Epithelial cell of proximal tubule (primary cell): Measurements from ENCODE around the gene ZCCHC14. TPM values are rescaled to one million over a fixed set of nuclear protein-coding genes. Genes with fewer than 3 reads are reported as not detected.
A peak's percentile ranks its signal among the peaks of the same experiment; 100 is the strongest.

Experiments used
- DNase-seq: peaks from one replicate; pipeline ENCODE4 v3.0.0-alpha.2; 2011; ENCODE audit warnings: low read depth
- H3K4me3 ChIP-seq: 2 replicates; pipeline ENCODE4 v1.5.1; 2011; ENCODE audit warnings: low read depth, mild to moderate bottlenecking, low read length
- total RNA-seq: library from RNA; depleted of rRNA; stranded (reverse); fragments of >200 nt; gene quantifications from 2 replicates; pipeline ENCODE4 v1.2.3, GENCODE V29; 2015
- TF ChIP-seq, protein P1 (sequence below): conservative IDR thresholded peaks from 2 replicates; pipeline ENCODE4 v1.5.1; 2012; ENCODE audit warnings: low read depth, mild to moderate bottlenecking, low read length

Gene ZCCHC14
- total RNA-seq, 1 donor from 2014 or later: 11.8 TPM

DNA sequence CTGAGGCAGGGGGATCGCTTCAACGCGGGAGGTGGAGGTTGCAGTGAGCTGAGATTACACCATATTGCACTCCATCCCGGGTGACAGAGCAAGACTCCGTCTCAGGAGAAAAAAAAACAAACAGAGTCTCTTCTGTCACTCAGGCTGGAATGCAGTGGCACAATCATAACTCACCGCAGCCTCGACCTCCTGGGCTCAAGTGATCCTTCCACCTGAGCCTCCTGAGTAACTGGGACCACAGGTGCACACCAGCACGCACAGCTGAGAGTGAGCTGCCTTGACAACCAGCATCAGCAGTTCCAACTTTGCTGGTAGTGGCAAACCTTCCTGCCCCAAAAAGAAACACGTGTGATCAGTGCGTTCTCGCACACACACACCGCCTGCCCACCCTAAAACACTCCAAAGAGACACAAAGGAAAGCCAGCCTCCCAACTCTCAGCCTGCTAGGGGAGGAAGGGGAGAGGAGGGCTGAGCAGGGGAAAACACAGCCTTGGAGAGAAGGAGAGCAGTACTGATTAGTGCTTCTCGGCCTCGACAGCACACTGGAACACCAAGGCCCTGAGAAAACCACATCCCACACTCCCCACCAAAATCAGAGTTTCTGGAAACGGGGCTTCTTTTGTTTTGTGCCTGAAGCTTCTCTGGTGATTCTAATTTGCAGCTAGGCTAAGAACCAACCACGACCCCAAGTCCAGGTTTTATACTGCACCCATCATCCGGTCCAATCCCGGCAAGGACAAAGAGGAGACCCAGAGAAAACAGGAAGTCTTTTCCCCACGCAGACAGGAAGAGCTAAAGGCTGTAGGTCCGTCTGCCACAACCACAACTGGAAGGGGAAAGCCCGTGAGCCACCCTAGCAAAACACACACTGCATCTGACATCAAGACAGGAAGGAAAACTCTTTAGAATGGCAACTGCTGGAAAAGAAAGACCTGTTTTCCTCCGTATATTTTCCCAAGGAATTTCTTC lies 28.8 kb downstream of the ZCCHC14 start:
- no peak for DNase-seq
- peak overlapping the region; percentile 22 for H3K4me3 ChIP-seq
- TF ChIP-seq, protein P1, sequence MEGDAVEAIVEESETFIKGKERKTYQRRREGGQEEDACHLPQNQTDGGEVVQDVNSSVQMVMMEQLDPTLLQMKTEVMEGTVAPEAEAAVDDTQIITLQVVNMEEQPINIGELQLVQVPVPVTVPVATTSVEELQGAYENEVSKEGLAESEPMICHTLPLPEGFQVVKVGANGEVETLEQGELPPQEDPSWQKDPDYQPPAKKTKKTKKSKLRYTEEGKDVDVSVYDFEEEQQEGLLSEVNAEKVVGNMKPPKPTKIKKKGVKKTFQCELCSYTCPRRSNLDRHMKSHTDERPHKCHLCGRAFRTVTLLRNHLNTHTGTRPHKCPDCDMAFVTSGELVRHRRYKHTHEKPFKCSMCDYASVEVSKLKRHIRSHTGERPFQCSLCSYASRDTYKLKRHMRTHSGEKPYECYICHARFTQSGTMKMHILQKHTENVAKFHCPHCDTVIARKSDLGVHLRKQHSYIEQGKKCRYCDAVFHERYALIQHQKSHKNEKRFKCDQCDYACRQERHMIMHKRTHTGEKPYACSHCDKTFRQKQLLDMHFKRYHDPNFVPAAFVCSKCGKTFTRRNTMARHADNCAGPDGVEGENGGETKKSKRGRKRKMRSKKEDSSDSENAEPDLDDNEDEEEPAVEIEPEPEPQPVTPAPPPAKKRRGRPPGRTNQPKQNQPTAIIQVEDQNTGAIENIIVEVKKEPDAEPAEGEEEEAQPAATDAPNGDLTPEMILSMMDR: no peak

DNA sequence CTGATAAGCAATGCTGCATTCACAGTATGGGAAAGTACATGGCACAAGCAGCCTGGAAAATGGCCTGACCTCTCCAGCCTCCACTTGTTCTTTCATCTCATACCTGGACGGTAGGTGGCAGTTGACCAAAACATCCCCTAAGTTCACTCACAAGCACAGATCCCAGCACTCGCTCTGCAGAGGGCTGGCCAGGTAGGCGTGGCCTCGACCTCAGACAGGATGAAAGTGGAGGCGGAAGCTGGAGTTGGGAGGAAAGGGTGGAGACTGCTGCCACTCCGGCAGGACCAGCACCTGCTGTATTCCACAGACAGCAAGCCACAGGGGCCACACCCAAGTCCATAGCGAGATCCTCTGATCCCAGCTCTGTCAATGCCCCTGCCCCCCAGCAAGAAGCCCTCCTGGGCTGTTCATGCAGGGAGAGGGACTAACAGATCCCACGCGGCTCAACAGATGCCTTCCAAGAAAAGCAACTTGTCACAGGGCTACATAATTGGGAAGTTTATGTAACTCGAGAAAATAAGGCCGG lies 31.3 kb downstream of the ZCCHC14 start:
- peak overlapping the region; percentile 42 for H3K4me3 ChIP-seq
- peak; percentile 65 for DNase-seq
- TF ChIP-seq, protein P1: peak; percentile 71

DNA sequence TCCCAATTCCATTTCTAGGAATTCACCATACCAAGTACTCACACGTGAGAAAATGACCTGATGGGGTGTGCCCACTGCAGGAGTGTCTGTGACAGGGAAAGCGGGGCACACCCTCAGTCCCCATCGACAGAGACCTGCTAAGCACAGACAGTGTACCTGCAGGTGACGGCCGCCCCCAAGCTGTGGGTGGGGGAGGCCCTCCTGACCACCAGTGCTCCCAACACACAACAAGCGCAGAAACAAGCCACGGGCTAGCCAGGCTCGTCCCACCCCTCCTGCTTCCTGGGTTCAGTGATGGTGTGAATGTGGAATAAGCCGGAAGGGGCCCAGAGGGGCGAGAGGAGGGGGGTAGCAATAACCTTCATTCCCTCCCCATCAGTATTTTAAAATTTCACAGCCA lies 31.9 kb downstream of the ZCCHC14 start:
- DNase-seq: no peak
- H3K4me3 ChIP-seq: no peak overlapping the region
- TF ChIP-seq, protein P1: no peak

DNA sequence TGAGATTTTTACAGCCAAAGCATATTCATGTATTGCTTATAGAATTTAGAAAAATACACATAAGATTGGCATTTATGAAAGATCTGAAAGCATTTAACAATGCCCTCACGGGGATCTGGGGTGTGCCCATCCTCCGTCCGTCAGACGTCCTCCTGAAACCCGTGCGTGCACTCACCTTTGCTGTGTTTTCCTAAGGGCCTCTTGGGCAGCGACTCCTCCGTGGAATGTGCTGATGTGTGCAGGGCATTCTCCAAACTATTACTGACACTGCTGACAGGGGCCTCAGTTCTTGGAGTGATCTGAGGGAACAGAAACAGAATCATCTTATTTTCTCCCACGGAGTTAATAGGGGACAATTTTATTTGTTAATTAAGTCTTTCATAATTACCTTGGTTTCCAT lies 33.0 kb downstream of the ZCCHC14 start:
- H3K4me3 ChIP-seq: no peak overlapping the region
- DNase-seq: no peak
- TF ChIP-seq, protein P1: no peak

DNA sequence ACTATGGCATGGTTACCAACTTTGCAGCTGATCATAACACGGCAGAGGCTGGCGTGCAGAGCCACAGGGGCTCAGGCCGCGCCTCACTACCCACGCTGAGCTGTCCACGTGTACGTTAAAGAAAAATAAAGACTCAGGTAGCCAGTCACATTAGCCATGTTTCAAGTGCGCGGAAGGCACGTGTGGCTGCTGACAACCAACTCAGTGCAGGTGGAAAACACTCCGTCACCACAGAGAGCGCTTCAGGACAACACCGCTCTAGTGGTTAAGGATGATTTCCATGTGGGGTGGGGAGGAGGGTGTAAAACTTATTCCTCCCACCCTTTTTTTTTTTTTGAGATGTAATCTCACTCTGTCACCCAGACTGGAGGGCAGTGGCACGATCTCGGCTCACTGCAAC lies 33.8 kb downstream of the ZCCHC14 start:
- no peak overlapping the region for H3K4me3 ChIP-seq
- TF ChIP-seq, protein P1: no peak
- no peak for DNase-seq

DNA sequence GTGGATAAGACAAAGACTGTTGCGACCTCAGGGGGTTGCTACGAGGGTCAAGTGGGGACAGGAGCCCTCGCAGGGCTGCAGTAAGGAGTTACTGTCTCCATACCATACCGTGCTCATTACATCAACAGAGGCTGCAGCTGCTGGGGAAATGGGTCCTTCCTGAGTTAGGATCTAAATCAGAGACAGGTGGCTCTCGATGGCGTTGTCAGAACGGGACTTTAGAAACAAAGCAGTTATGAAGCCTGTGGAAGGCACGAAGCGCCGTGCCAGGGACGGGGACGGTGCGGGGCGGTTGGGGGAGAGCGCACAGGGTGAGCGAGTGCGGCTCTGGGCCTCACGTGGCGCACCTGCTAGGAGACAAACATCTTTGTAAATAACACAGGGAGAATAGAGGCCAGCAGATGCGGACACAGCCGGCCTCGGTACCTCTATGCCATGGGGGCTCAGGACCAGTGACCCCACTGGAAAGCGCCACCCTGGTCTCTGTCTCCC lies 34.4 kb downstream of the ZCCHC14 start:
- TF ChIP-seq, protein P1: no peak
- H3K4me3 ChIP-seq: no peak overlapping the region
- DNase-seq: no peak
